CD4-positive, alpha-beta T cell treated with Interleukin-2 at 100 ng/mL for 4 hours (primary cell): ENCODE data around the gene RTN3.
"Not testable (repeated sequence)": the region's sequence is repeated elsewhere in the genome, so short reads cannot be mapped to it uniquely, and the experiment has no call there.

Source experiments
- DNase-seq: peaks from one replicate; pipeline ENCODE4 v3.0.0-alpha.2; 2020; ENCODE audit warnings: low spot score

Gene RTN3

DNA sequence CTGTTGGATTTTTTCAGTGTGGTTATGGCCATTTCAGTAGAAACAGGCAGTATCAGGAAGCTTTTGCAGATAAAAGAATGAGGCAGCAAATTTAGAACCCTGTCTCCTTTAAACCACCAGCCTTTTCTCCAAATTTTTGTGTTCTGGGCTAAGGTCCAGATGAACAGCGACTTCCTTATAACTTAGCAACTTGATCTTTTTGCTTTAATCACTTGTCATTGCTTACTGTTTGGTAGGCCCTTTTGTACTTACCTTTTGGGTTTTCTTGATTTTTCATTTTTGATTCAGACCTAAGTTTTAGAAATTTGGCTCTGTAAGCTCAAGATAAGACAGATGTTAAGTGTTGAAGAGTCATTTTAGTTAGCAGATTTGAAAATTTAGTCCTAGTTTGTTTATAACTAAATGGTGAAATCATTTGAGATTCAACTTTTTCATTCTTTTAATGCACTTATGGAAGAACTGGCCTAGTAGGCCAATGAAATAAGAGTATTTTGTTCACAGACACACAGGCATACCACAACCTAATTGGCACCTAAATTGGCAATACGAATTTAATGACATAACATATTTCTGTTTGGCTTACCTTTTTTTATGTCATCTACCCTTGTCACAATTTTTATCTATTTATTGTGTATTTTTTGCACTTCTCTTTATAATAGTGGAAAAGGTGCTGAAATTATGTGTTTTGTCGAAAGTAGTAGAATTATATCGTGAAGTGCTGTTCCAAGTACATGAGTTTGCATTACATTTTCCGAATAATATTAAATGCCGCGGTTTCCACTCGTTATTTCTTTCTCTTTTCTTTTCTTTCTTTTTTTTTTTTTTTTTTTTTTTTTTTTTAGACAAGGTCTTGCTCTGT is 2.1 kb downstream of the RTN3 start:
- no peak for DNase-seq

- DNase-seq: not testable (repeated sequence)
Observed at GRCh38 chr11:63685158-63685721, 3.9 kb downstream of the RTN3 start.

DNA sequence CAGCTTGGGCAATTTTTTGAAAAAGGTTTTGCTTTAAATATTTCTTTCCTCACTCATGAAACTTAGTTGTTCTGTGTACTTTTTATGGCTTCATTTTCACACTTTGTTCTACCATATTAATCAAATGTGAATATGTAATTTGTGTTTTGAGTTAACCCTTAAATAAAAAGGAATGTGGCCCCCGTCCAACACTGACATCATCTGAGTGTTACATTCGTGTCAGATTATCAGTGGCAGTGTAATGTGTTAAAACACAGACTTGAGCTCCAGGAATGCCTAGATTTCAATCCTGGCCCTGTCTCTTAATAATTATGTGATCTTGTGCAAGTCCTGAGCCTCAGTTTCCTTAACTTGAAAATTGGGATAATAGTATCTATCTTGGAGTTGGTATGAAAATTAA is 5.6 kb downstream of the RTN3 start:
- DNase-seq: no peak

- no peak for DNase-seq
Observed at GRCh38 chr11:63687845-63688244, 6.5 kb downstream of the RTN3 start.

- no peak for DNase-seq
Observed at GRCh38 chr11:63694596-63694995, 13.3 kb downstream of the RTN3 start.

- DNase-seq: no peak
Observed at GRCh38 chr11:63698976-63699733, 17.9 kb downstream of the RTN3 start.

DNA sequence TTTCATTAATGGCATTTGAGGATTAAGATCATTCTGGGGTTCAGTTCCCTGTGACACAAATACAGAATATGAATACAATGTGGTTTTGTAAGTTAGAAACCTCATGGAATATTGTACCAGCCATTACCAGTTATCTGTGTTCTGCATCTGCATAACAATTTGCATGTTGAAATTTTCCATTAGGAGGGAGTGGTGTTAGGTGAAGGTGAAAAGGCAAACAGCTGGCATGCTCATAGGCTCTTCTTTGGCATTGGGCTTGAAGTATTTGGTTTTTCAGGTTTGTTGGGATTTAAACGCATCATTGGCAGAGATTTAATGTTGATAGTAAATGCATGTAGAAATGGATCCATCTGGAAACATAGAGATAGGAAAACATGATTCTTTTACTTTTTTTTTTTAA is 18.6 kb downstream of the RTN3 start:
- no peak for DNase-seq

DNA sequence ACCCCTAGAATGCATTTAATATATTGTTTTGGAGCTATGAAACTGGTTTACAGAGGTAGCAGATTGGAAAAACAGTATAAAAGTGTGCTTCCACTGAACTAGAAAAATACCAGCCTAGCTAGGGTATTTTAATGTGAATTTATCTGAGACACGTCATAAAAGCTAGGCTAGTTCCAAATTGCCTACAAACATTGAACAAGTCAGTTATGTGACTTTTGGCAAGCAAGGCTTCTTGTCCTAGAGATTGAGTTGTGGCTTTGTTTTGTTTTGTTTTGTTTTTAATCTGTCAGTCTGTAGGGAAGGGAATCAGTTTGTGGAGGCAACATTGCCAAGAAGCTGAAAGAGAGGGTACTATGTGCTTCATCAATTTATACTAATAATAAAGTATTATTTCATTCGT is 24.2 kb downstream of the RTN3 start:
- DNase-seq: no peak

DNA sequence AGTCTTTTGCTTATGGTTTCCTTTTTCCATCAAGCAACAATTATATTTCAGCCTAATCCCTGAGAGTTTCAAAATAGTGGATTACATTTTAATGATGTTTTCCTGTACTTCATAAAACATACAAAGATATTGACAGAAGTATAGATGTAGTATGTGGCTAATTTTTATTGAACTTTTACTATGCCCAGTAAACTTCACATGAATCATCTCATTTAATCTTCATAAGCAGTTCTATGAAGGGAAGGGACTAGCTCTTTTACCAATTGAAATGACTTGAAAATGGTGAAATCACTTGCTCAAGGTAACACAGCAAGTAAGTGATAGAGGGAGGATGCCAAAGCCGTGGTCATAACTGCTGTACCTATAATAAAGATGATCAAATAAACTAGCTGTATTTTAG is 27.5 kb downstream of the RTN3 start:
- no peak for DNase-seq

- no peak for DNase-seq
Observed at GRCh38 chr11:63709336-63709884, 28.1 kb downstream of the RTN3 start.

DNA sequence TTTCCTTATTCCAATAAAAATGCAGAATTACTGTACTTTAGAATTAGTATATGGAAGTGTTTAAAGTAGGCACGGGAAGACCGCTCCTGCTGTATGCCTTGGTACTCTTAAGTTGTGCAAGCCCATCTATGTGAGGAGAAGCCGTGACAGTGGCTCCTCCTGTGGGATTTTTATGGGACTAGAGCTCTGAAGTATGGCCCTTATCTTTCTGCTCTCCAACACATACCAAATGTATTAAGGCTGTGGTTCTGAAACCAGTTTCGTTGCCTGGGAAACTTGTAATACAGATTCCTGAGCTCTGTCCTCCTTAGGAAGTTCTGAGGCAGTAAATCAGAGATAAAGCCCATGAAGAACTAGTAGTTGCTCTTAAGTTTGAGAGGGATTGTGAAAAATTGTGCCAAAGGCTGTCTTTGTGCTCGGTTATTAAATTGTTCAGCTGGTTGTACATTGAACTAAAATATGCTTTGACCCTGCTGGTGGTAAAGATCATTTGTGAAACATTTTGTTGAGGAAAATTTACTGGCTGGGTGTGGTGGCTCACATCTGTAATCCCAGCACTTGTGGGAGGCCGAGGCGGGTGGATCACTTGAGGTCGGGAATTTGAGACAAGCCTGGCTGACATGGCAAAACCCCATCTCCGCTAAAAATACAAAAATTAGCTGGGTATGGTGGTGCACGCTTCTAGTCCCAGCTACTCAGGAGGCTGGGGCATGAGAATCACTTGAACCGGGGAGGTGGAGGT is 29.3 kb downstream of the RTN3 start:
- no peak for DNase-seq

DNA sequence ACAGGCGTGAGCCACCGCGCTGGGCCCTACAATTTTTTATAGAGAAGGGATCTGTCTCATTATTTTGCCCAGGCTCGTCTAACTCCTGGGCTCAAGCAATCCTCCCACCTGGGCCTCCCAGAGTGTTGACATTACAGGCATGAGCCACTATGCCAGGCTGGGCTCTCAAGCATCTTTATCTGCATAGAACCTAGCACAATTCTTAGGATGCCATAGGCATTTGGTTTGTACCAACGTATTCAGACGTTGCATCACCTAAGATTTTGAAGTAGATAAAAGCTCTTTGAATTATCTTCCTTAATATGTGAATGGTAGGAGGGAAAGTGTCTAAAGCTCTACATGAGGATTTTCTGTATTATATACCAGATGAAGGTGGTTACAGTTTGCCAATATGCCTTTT is 30.5 kb downstream of the RTN3 start:
- no peak for DNase-seq

DNA sequence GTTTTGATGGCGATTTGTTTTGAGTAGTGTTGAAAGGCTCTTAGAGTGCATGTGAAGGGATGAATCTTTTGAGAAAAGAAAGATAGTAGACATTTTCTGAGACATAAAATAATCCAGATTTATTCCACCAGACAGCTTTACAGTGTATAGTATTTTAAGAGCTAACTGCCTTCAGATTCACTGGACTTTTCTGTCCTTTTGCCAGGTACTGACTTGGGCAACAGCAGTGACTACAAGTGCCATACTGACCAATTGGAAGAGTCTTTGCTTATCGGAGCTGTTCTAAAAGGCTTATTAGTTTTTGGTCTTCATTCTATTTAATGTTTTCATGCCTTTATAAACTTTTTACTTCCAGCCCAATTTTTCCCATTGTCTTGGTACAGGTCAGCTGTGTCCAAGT is 32.5 kb downstream of the RTN3 start:
- no peak for DNase-seq

- DNase-seq: no peak
Observed at GRCh38 chr11:63716046-63716445, 34.7 kb downstream of the RTN3 start.

DNA sequence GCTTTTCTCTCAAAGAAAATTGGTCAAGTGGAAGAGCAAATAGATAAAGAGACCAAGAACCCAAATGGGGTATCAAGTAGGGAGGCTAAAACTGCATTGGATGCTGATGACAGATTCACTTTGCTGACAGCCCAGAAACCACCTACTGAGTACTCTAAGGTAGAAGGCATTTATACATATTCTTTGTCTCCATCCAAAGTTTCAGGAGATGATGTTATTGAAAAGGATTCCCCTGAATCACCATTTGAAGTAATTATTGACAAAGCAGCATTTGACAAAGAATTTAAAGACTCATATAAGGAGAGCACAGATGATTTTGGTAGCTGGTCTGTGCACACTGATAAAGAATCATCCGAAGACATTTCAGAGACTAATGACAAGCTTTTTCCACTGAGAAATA is 37.7 kb downstream of the RTN3 start:
- no peak for DNase-seq

DNA sequence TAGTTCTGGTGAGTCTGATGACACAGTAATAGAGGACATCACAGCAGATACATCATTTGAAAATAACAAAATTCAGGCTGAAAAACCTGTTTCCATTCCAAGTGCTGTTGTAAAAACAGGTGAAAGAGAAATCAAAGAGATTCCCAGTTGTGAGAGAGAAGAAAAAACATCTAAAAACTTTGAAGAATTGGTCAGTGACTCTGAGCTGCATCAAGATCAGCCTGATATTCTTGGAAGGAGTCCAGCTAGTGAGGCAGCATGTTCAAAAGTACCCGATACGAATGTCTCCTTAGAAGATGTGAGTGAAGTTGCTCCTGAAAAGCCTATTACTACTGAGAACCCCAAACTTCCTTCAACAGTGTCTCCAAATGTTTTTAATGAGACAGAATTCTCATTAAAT is 38.7 kb downstream of the RTN3 start:
- DNase-seq: no peak

- DNase-seq: no peak
Observed at GRCh38 chr11:63720611-63721010, 39.3 kb downstream of the RTN3 start.

- DNase-seq: no peak
Observed at GRCh38 chr11:63729326-63729725, 48.0 kb downstream of the RTN3 start.

- DNase-seq: no peak
Observed at GRCh38 chr11:63736864-63737263, 55.6 kb downstream of the RTN3 start.

GRCh38 chr11:63737718-63738117 is 56.4 kb downstream of the RTN3 start:
- no peak for DNase-seq

- peak; percentile 70 for DNase-seq
Observed at GRCh38 chr11:63738720-63739360, 57.5 kb downstream of the RTN3 start.
